Keratinocyte (primary cell): Measurements from ENCODE around the gene NOS1. TPM values are rescaled to one million over a fixed set of nuclear protein-coding genes. Genes with fewer than 3 reads are reported as not detected.
A peak's percentile ranks its signal among the peaks of the same experiment; 100 is the strongest.

ENCODE experiments used
- DNase-seq: peaks from one replicate; pipeline ENCODE4 v3.0.0-alpha.2; 2011; ENCODE audit warnings: low read depth, missing footprints, low spot score
- FAIRE-seq: peaks from 2 replicates; lab custom pipeline; 2011; peaks lifted over from hg19 to GRCh38; lab: Jason Lieb, UNC
- H2AFZ ChIP-seq: 2 replicates; pipeline ENCODE4 v1.6.0; 2012; ENCODE audit warnings: low read length, control low read depth, inconsistent platforms; ENCODE audit not compliant: control insufficient read depth
- H3K27ac ChIP-seq: 2 replicates; pipeline ENCODE4 v1.5.1; 2011; ENCODE audit warnings: low read length; ENCODE audit not compliant: control insufficient read depth, insufficient read depth
- H3K27me3 ChIP-seq: 3 replicates; pipeline ENCODE4 v1.6.0; 2011; ENCODE audit warnings: low read length; ENCODE audit not compliant: control insufficient read depth, insufficient read depth; ENCODE audit errors: extremely low read depth
- H3K36me3 ChIP-seq, 2 experiments: 2 replicates in 1 of 2; 3 replicates in 1 of 2; pipeline ENCODE4 v1.5.1; 2011; ENCODE audit warnings: low read length in 2 of 2, mild to moderate bottlenecking in 1 of 2; ENCODE audit not compliant: control insufficient read depth in 2 of 2, insufficient read depth in 2 of 2; ENCODE audit errors: extremely low read depth in 1 of 2
- H3K4me1 ChIP-seq: 3 replicates; pipeline ENCODE4 v1.5.1; 2011; ENCODE audit warnings: low read length; ENCODE audit not compliant: control insufficient read depth, insufficient read depth; ENCODE audit errors: extremely low read depth
- H3K4me2 ChIP-seq: 3 replicates; pipeline ENCODE4 v1.6.0; 2011; ENCODE audit warnings: low read depth, low read length; ENCODE audit not compliant: control insufficient read depth, insufficient read depth; ENCODE audit errors: extremely low read depth
- H3K4me3 ChIP-seq, 3 experiments: fragments of 200-600 bp in 1 of 3; sonication (generic) in 1 of 3; 2 replicates in 2 of 3; 3 replicates in 1 of 3; pipeline ENCODE4 v1.5.1; 2011 to 2016; ENCODE audit warnings: low read length in 3 of 3, mild to moderate bottlenecking in 3 of 3, control low read depth in 2 of 3, inconsistent platforms in 1 of 3, low read depth in 1 of 3, mixed read lengths in 1 of 3, mixed run types in 1 of 3, moderate library complexity in 1 of 3; ENCODE audit not compliant: control insufficient read depth in 2 of 3, insufficient read depth in 2 of 3; ENCODE audit errors: extremely low read depth in 1 of 3
- H3K79me2 ChIP-seq: 2 replicates; pipeline ENCODE4 v1.6.0; 2012; ENCODE audit warnings: low read length; ENCODE audit not compliant: control insufficient read depth, insufficient read depth
- H3K9ac ChIP-seq: 3 replicates; pipeline ENCODE4 v1.6.0; 2011; ENCODE audit warnings: low read length; ENCODE audit not compliant: control insufficient read depth, insufficient read depth; ENCODE audit errors: extremely low read depth
- H3K9me1 ChIP-seq: 3 replicates; pipeline ENCODE4 v1.6.0; 2011; ENCODE audit warnings: low read length; ENCODE audit not compliant: control insufficient read depth, insufficient read depth; ENCODE audit errors: extremely low read depth
- H3K9me3 ChIP-seq: 2 replicates; pipeline ENCODE4 v1.5.1; 2012; ENCODE audit warnings: low read depth, low read length; ENCODE audit not compliant: control insufficient read depth
- H4K20me1 ChIP-seq: 3 replicates; pipeline ENCODE4 v1.6.0; 2011; ENCODE audit warnings: low read length; ENCODE audit not compliant: control insufficient read depth, insufficient read depth; ENCODE audit errors: extremely low read depth
- CTCF ChIP-seq, 3 experiments: IDR thresholded peaks in 1 of 3; conservative IDR thresholded peaks in 1 of 3; optimal IDR thresholded peaks in 1 of 3; 2 replicates in 2 of 3; 3 replicates in 1 of 3; pipeline versions ENCODE3 to v1.5.1; 2011; ENCODE audit warnings: low read length in 3 of 3, mild to moderate bottlenecking in 3 of 3, moderate library complexity in 2 of 3, control low read depth in 1 of 3, inconsistent platforms in 1 of 3; ENCODE audit not compliant: insufficient read depth in 2 of 3; ENCODE audit errors: extremely low read depth in 1 of 3
- EZH2 ChIP-seq: IDR thresholded peaks from one replicate; pipeline ENCODE4 v1.6.1; 2012; ENCODE audit warnings: inconsistent platforms, mild to moderate bottlenecking, low read length, moderate library complexity
- dilution Hi-C: fragments of 300-500 bp; cut with MboI; formaldehyde crosslinking; loops from one replicate; pipeline ENCODE4 v1.7.0; 2020; ENCODE audit warnings: low sequenced_read_pairs; ENCODE audit not compliant: extremely low pct_ligation_motif_present
- polyA plus RNA-seq, 5 experiments: library from polyadenylated mRNA; depleted of rRNA in 3 of 5; stranded (reverse) in 3 of 5; stranded (forward) in 1 of 5; unstranded in 1 of 5; fragments of >200 nt; gene quantifications; 1 replicate in 1 of 5; 2 replicates in 3 of 5; 3 replicates in 1 of 5; pipeline versions ENCODE4 v1.2.1 to v1.2.3, GENCODE V29; 2011 to 2012; ENCODE audit warnings: missing spikeins in 2 of 5, low read depth in 1 of 5, low replicate concordance in 1 of 5

NOS1 gene
- polyA plus RNA-seq, 1 donor (not counting 4 experiments of a cell fraction or from before 2014, with no cell fraction given), result 5.6 TPM

GRCh38 chr12:117212563-117213190 lies 148.7 kb downstream of the NOS1 start:
- DNase-seq (no peak), FAIRE-seq (peak; percentile 76)
- H3K27me3 ChIP-seq, result no peaks in the 10 kb centered on the region
- H3K27ac ChIP-seq, result no peak overlapping the region
- peaks cover 0 to 14% of the 10 kb centered on the region in 2 experiments for H3K36me3 ChIP-seq
- H2AFZ ChIP-seq, result no peak overlapping the region
- dilution Hi-C loops, result no loop called here
- no peaks in the 10 kb centered on the region for H3K9me3 ChIP-seq
- H3K4me1 ChIP-seq, result no peaks in the 10 kb centered on the region
- TF ChIP-seq CTCF (optimal IDR thresholded peaks at IDR 0.05 in 1 of 3, IDR thresholded peaks at IDR 0.05 in 1 of 3, conservative IDR thresholded peaks at IDR 0.05 in 1 of 3; ENCODE audit: extremely low read depth in 1 of 3, insufficient read depth in 2 of 3, low read length in 3 of 3) (peak; percentile 79 to 93 (median 85)), EZH2 (no peak)
- no peaks in the 10 kb centered on the region for H3K79me2 ChIP-seq
- no peak overlapping the region for H3K4me3 ChIP-seq
- H3K9me1 ChIP-seq, result no peaks in the 10 kb centered on the region
- no peaks in the 10 kb centered on the region for H4K20me1 ChIP-seq
- no peak overlapping the region for H3K9ac ChIP-seq
- no peak overlapping the region for H3K4me2 ChIP-seq

GRCh38 chr12:117210266-117210918 lies 151.0 kb downstream of the NOS1 start:
- H2AFZ ChIP-seq, result no peak overlapping the region
- DNase-seq (no peak), FAIRE-seq (no peak)
- H3K4me2 ChIP-seq, result no peak overlapping the region
- no peaks in the 10 kb centered on the region for H3K4me1 ChIP-seq
- dilution Hi-C loops, result no loop called here
- H3K9me3 ChIP-seq, result no peaks in the 10 kb centered on the region
- no peak overlapping the region for H3K9ac ChIP-seq
- no peak overlapping the region for H3K27ac ChIP-seq
- H3K36me3 ChIP-seq, result peaks cover 0 to 10% of the 10 kb centered on the region in 2 experiments
- H3K79me2 ChIP-seq, result no peaks in the 10 kb centered on the region
- H3K9me1 ChIP-seq, result no peaks in the 10 kb centered on the region
- TF ChIP-seq CTCF (optimal IDR thresholded peaks at IDR 0.05 in 1 of 3, IDR thresholded peaks at IDR 0.05 in 1 of 3, conservative IDR thresholded peaks at IDR 0.05 in 1 of 3; ENCODE audit: extremely low read depth in 1 of 3, insufficient read depth in 2 of 3, low read length in 3 of 3), result no peak
- H3K4me3 ChIP-seq, result no peak overlapping the region
- H3K27me3 ChIP-seq, result no peaks in the 10 kb centered on the region
- H4K20me1 ChIP-seq, result no peaks in the 10 kb centered on the region
